Smooth muscle cell (in vitro differentiated cells): ENCODE measurements around the gene TBC1D16. TPM values are rescaled to one million over a fixed set of nuclear protein-coding genes. Genes with fewer than 3 reads are reported as not detected.

ENCODE experiments used
- DNase-seq: peaks from one replicate; lab custom pipeline; 2025; ENCODE audit not compliant: unreplicated experiment; lab: John Stamatoyannopoulos, UW
- H2AFZ ChIP-seq: fragments of 200-600 bp; sonication (generic); 2 replicates; pipeline ENCODE4 v1.6.0; 2016; ENCODE audit warnings: antibody characterized with exemption, low read depth, mild to moderate bottlenecking
- H3F3A ChIP-seq: fragments of 200-600 bp; sonication (generic); 2 replicates; pipeline ENCODE4 v1.6.0; 2017; ENCODE audit warnings: antibody characterized with exemption, low read depth
- H3K27ac ChIP-seq: fragments of 200-600 bp; sonication (generic); 2 replicates; pipeline ENCODE4 v1.5.1; 2016; ENCODE audit warnings: low read depth, mild to moderate bottlenecking
- H3K27me3 ChIP-seq: fragments of 200-600 bp; sonication (generic); 2 replicates; pipeline ENCODE4 v1.6.1; 2016; ENCODE audit warnings: low read depth, mild to moderate bottlenecking
- H3K36me3 ChIP-seq: fragments of 200-600 bp; sonication (generic); 2 replicates; pipeline ENCODE4 v1.5.1; 2016; ENCODE audit warnings: low read depth
- H3K4me1 ChIP-seq: fragments of 200-600 bp; sonication (generic); 2 replicates; pipeline ENCODE4 v1.5.1; 2016; ENCODE audit warnings: low read depth
- H3K4me2 ChIP-seq: fragments of 200-600 bp; sonication (generic); 2 replicates; pipeline ENCODE4 v1.6.0; 2016; ENCODE audit warnings: mild to moderate bottlenecking
- H3K4me3 ChIP-seq: fragments of 200-600 bp; sonication (generic); 2 replicates; pipeline ENCODE4 v1.5.1; 2016; ENCODE audit warnings: mild to moderate bottlenecking
- H3K79me2 ChIP-seq: fragments of 200-600 bp; sonication (generic); 2 replicates; pipeline ENCODE4 v1.6.0; 2016; ENCODE audit warnings: low read depth, mild to moderate bottlenecking
- H3K9ac ChIP-seq: fragments of 200-600 bp; sonication (generic); 2 replicates; pipeline ENCODE4 v1.6.0; 2016; ENCODE audit warnings: low read depth
- H3K9me3 ChIP-seq: fragments of 200-600 bp; sonication (generic); replicated peaks from 2 replicates; pipeline ENCODE4 v1.5.1; 2016; ENCODE audit warnings: low read depth
- H4K20me1 ChIP-seq: fragments of 200-600 bp; sonication (generic); 2 replicates; pipeline ENCODE4 v1.6.0; 2016; ENCODE audit warnings: low read depth
- CTCF ChIP-seq: fragments of 200-600 bp; sonication (generic); IDR thresholded peaks from 2 replicates; pipeline ENCODE4 v1.5.1; 2017; ENCODE audit warnings: borderline replicate concordance, mild to moderate bottlenecking, antibody characterized with exemption; ENCODE audit not compliant: insufficient read depth, poor library complexity, severe bottlenecking
- WGBS: methylation state at CpG from one replicate; pipeline ENCODE4 v1.1.7; 2016; ENCODE audit warnings: low lambda C conversion rate; 5-methylcytosine and 5-hydroxymethylcytosine counted together
- polyA plus RNA-seq: library from polyadenylated mRNA; unstranded; fragments of >200 nt; fragmentation: Nextera tagmentation; extraction: Ambion mirVana; gene quantifications from 2 replicates; pipeline ENCODE4 v1.2.1, GENCODE V29; 2016
- total RNA-seq: library from RNA; depleted of rRNA; stranded (reverse); fragments of >200 nt; gene quantifications from 2 replicates; pipeline ENCODE4 v1.2.3, GENCODE V29; 2014

TBC1D16 gene
- total and polyA plus RNA-seq, 2 experiments from 2014 or later, result 17.4 to 24.6 TPM

DNA sequence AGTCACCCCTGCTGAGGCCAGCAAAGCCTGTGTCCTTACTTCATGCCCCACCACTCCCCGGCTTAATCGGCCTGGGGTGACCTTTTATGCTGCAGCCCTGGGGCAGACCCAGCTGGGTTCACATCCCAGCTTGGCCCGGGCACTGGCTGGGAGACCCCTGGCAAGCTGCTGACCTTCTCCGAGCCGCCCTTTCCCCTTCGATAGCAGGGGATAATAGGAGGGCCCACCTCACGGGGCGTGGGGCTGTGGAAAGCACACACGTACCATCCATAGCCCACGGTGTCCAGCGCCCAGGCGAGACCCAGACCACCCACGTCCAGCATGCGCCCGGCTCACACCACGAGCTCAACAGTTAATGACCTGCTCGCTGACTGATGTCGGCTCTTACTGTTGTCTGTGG, 26.8 kb downstream of the TBC1D16 start:
- H3K4me2 ChIP-seq, result no peak overlapping the region
- no peaks in the 10 kb centered on the region for H3K9me3 ChIP-seq
- peaks cover 61% of the 10 kb centered on the region for H4K20me1 ChIP-seq
- H3K9ac ChIP-seq, result no peak overlapping the region
- 92% methylated on average over 18 of the region's 18 CpGs for WGBS
- TF ChIP-seq CTCF, result no peak
- no peak overlapping the region for H2AFZ ChIP-seq
- no peak for DNase-seq
- no peak overlapping the region for H3K27ac ChIP-seq
- H3F3A ChIP-seq, result no peaks in the 10 kb centered on the region
- no peaks in the 10 kb centered on the region for H3K4me1 ChIP-seq
- H3K27me3 ChIP-seq, result no peaks in the 10 kb centered on the region
- H3K79me2 ChIP-seq, result no peaks in the 10 kb centered on the region
- no peaks in the 10 kb centered on the region for H3K36me3 ChIP-seq
- no peak overlapping the region for H3K4me3 ChIP-seq

DNA sequence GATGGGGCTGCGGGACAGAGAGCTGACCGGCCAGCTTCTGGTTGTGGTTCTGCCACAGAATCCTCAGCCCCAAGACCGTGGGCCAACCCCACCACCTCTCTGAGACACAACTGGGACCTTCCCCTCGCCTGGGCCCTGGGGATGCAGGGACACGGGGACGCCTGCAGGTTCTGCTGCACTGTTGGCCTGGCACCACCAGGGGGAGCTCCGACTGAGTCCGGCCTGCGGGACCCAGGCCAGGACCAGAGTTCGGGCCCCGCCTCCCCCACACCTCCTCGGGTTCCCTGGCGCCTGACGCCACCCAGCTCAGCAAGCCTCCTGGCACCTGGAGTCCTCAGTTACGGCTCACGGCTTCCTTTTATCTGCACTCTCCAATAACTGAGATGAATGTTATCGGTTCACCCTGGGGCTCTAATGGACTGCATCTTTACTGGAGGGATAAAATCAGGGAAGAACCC, 27.3 kb downstream of the TBC1D16 start:
- no peaks in the 10 kb centered on the region for H3F3A ChIP-seq
- DNase-seq, result peak; percentile 20
- no peaks in the 10 kb centered on the region for H3K79me2 ChIP-seq
- H3K4me1 ChIP-seq, result no peaks in the 10 kb centered on the region
- WGBS, result 41% methylated on average over 16 of the region's 17 CpGs
- H3K36me3 ChIP-seq, result no peaks in the 10 kb centered on the region
- H3K9ac ChIP-seq, result no peak overlapping the region
- no peak overlapping the region for H3K4me3 ChIP-seq
- peak; percentile 85 for TF ChIP-seq CTCF
- no peak overlapping the region for H3K4me2 ChIP-seq
- H3K9me3 ChIP-seq, result no peaks in the 10 kb centered on the region
- no peaks in the 10 kb centered on the region for H3K27me3 ChIP-seq
- H4K20me1 ChIP-seq, result peaks cover 61% of the 10 kb centered on the region
- H3K27ac ChIP-seq, result no peak overlapping the region
- H2AFZ ChIP-seq, result no peak overlapping the region

DNA sequence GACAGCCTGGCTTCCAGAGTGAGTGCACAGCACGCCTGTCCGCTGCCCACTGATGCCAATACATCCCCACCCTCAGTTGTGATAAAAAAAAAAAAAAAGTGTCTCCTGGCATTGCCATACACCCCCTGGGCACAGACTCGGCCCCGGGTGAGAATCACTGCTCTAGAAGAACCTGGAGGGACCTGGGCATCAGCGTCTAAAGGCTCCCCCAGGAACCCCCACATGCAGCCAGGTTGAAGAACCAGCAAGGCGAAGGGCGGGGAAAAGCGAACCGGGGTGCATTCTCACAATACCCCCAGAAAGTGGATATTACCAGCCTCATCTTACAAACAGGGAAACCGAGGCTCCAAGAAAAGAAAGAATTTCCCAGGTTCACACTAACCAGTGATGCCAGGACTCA, 27.7 kb downstream of the TBC1D16 start:
- Histone ChIP-seq H3F3A (no peaks in the 10 kb centered on the region), H3K4me2 (no peak overlapping the region), H3K4me3 (no peak overlapping the region), H3K9ac (no peak overlapping the region), H3K36me3 (no peaks in the 10 kb centered on the region), H3K9me3 (no peaks in the 10 kb centered on the region), H3K79me2 (no peaks in the 10 kb centered on the region), H4K20me1 (peaks cover 64% of the 10 kb centered on the region), H2AFZ (no peak overlapping the region), H3K4me1 (no peaks in the 10 kb centered on the region), H3K27me3 (no peaks in the 10 kb centered on the region), H3K27ac (no peak overlapping the region)
- WGBS, result 82% methylated on average over 10 of the region's 10 CpGs
- TF ChIP-seq CTCF, result no peak
- no peak for DNase-seq
